ENCODE data around the gene ADAMTSL3. TPM values are rescaled to one million over a fixed set of nuclear protein-coding genes. Genes with fewer than 3 reads are reported as not detected.

ADAMTSL3 gene
- polyA plus RNA-seq, 1 experiment: not detected

- ChIA-PET CTCF (interaction anchor here (0.7 kb wide), 1 partner anchor 12 kb away, joined by 3 read pairs; no protein-coding TSS in a partner anchor), POLR2A (no interaction called here)
- no peaks in the 10 kb centered on the region for H3K27me3 ChIP-seq (ENCODE audit: control insufficient read depth, insufficient read depth, low read length)
- H3K4me3 ChIP-seq (ENCODE audit: low read depth, low read length): no peak overlapping the region
- no peak for DNase-seq (ENCODE audit: low read depth)
- TF ChIP-seq, protein P1, sequence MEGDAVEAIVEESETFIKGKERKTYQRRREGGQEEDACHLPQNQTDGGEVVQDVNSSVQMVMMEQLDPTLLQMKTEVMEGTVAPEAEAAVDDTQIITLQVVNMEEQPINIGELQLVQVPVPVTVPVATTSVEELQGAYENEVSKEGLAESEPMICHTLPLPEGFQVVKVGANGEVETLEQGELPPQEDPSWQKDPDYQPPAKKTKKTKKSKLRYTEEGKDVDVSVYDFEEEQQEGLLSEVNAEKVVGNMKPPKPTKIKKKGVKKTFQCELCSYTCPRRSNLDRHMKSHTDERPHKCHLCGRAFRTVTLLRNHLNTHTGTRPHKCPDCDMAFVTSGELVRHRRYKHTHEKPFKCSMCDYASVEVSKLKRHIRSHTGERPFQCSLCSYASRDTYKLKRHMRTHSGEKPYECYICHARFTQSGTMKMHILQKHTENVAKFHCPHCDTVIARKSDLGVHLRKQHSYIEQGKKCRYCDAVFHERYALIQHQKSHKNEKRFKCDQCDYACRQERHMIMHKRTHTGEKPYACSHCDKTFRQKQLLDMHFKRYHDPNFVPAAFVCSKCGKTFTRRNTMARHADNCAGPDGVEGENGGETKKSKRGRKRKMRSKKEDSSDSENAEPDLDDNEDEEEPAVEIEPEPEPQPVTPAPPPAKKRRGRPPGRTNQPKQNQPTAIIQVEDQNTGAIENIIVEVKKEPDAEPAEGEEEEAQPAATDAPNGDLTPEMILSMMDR (IDR thresholded peaks at IDR 0.05; ENCODE audit: insufficient read depth, low read depth, low read length): no peak
- no peaks in the 10 kb centered on the region for H3K36me3 ChIP-seq (ENCODE audit: control insufficient read depth, insufficient read depth, low read length)
Observed at GRCh38 chr15:83616840-83617239, 37.1 kb upstream of the ADAMTSL3 start.

DNA sequence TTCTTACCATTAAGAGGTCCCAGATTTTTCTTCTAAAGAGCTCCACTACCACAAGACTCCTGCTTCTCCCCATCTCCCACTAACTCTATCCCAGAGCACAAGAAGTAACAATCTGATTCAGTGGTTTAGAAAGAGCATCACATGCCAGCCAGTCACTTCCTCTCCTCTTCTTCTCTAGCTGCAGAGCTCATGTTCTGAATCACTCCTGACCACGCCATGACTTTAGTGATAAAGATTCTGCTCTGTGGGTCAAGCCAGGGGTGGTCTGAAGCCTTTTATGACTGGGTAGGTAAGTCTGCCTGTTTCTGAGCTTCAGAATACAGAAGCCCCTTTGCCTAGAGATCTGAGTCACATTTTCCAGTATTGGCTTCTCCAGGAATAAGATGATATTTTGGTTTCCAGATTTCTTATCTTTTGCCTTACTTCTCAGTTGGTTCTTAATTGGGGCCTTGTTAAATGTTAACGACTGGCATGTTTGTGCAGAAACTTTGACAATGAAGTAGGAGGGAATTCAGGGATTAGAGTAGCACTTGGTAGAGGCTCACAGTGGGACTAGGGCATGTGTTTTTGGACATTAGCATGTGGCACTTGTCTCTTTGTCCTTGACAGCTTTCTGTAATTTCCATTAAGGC lies 27.6 kb upstream of the ADAMTSL3 start:
- Histone ChIP-seq H3K4me3 (ENCODE audit: low read depth, low read length) (no peak overlapping the region), H3K36me3 (ENCODE audit: control insufficient read depth, insufficient read depth, low read length) (no peaks in the 10 kb centered on the region), H3K27me3 (ENCODE audit: control insufficient read depth, insufficient read depth, low read length) (no peaks in the 10 kb centered on the region)
- DNase-seq (ENCODE audit: low read depth): no peak
- CTCF ChIA-PET: no interaction called here
- POLR2A ChIA-PET: no interaction called here
- TF ChIP-seq, protein P1 (IDR thresholded peaks at IDR 0.05; ENCODE audit: insufficient read depth, low read depth, low read length): no peak

DNA sequence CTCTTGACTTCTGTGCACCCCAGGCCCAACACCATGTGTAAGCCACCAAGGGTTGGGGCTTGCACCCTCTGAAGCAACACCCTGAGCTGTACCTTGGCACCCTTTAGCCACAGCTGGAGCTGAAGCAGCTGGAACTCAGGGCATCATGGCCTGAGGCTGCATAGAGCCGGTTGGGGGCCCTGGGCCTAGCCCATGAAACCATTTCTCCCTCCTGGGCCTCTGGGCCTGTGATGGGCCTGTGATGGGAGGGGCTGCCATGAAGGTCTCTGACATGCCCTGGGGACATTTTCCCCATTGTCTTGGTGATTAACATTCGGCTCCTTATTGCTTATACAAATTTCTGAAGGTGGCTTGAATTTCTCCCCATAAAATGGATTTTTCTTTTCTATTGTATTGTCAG lies 22.4 kb upstream of the ADAMTSL3 start:
- Histone ChIP-seq H3K27me3 (ENCODE audit: control insufficient read depth, insufficient read depth, low read length) (no peaks in the 10 kb centered on the region), H3K4me3 (ENCODE audit: low read depth, low read length) (no peak overlapping the region), H3K36me3 (ENCODE audit: control insufficient read depth, insufficient read depth, low read length) (no peaks in the 10 kb centered on the region)
- ChIA-PET POLR2A (no interaction called here), CTCF (no interaction called here)
- TF ChIP-seq, protein P1 (IDR thresholded peaks at IDR 0.05; ENCODE audit: insufficient read depth, low read depth, low read length): no peak
- no peak for DNase-seq (ENCODE audit: low read depth)

- CTCF ChIA-PET: no interaction called here
- POLR2A ChIA-PET: no interaction called here
- DNase-seq (ENCODE audit: low read depth): no peak
Observed at GRCh38 chr15:83643201-83643600, 10.7 kb upstream of the ADAMTSL3 start.

DNA sequence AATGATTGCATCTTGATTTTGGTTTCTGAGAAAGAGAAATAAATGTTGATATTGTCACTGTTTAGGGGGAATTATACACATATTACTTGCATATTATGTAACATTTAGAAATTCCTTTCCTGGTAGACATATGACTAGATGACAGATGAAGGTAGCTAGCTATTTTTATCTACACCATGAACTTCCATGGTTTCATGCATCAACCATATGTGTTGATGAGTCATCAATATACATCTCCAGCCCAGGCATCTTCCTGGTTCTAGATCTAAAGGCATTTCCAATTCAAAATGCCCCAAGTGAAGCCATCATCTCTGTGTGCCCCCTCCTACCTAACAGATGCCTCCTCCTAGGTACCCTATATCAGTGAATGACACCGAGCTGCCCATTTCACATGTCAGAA lies 9.5 kb upstream of the ADAMTSL3 start:
- no peaks in the 10 kb centered on the region for H3K27me3 ChIP-seq (ENCODE audit: control insufficient read depth, insufficient read depth, low read length)
- H3K4me3 ChIP-seq (ENCODE audit: low read depth, low read length): no peak overlapping the region
- ChIA-PET POLR2A (no interaction called here), CTCF (no interaction called here)
- no peaks in the 10 kb centered on the region for H3K36me3 ChIP-seq (ENCODE audit: control insufficient read depth, insufficient read depth, low read length)
- DNase-seq (ENCODE audit: low read depth): no peak
- TF ChIP-seq, protein P1 (IDR thresholded peaks at IDR 0.05; ENCODE audit: insufficient read depth, low read depth, low read length): no peak

More at GRCh38 chr15:83643201-83643600, 10.7 kb upstream of the ADAMTSL3 start:
- TF ChIP-seq, protein P1 (IDR thresholded peaks at IDR 0.05; ENCODE audit: insufficient read depth, low read depth, low read length): no peak
- H3K4me3 ChIP-seq (ENCODE audit: low read depth, low read length): no peak overlapping the region
- no peaks in the 10 kb centered on the region for H3K36me3 ChIP-seq (ENCODE audit: control insufficient read depth, insufficient read depth, low read length)
- no peaks in the 10 kb centered on the region for H3K27me3 ChIP-seq (ENCODE audit: control insufficient read depth, insufficient read depth, low read length)

Measured in BJ (cell line).